Adipose tissue (tissue), 3 donors: ENCODE measurements around the gene PPP2R3A. TPM values are rescaled to one million over a fixed set of nuclear protein-coding genes. Genes with fewer than 3 reads are reported as not detected.
"Not testable (repeated sequence)": the region's sequence is repeated elsewhere in the genome, so short reads cannot be mapped to it uniquely, and the experiment has no call there.

ENCODE experiments used
- H3K27ac ChIP-seq: one replicate; pipeline ENCODE4 v1.5.1; 2013; ENCODE audit warnings: low read depth, low read length
- WGBS, 3 donors: extraction: QIAGEN DNeasy Blood & Tissue Kit; methylation state at CpG; one replicate each; pipeline ENCODE4 v1.1.7; 2013; 5-methylcytosine and 5-hydroxymethylcytosine counted together
- polyA plus RNA-seq, 3 donors: library from polyadenylated mRNA; stranded (reverse); fragments of 200-250 nt; gene quantifications; one replicate each; pipeline ENCODE4 v1.2.3, GENCODE V29; 2013
- donor health status: healthy with polysubstance abuse.
- donor health status: Bipolar disorder and iron deficiency.
- donor health status: healthy.

PPP2R3A gene
- polyA plus RNA-seq, 3 donors: 1.7 to 3.1 (median 2.6) TPM

DNA sequence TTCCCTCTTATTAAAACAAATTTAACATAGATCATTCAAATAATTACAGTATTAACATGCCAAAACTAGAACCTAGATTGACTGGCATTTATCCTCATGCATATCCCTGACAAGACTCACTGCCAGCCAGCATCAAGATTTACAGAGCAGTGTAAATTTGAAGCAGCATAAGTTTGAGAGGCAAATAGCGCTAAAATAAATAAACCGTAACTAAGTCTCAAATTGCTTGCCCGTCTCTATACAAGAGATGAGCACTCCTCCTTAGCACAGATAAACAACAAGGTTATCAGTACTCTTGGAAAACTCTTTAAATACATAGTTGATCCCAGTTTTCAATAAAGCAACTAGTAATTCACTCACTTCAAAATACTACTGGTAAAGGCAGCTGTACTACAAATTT lies 201.0 kb downstream of the PPP2R3A start:
- 52 to 85% (median 80%) methylated on average over 3 of the region's 3 CpGs for WGBS, 3 donors
- no peak overlapping the region for H3K27ac ChIP-seq

DNA sequence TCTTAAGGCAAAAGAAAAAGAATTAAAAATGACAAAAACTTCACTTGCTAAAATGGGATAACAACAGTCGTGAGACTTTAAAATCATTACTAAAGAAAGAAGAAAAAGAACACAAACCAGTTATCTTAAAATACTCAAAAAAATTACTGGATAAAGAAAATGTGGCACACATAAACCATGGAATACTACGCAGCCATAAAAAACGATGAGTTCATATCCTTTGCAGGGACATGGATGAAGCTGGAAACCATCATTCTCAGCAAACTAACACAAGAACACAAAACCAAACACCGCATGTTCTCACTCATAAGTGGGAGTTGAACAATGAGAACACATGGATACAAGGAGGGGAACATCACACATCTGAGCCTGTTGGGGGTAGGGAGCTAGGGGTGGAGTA lies 202.7 kb downstream of the PPP2R3A start:
- WGBS, 3 donors: 94 to 99% (median 95%) methylated on average over 4 of the region's 4 CpGs
- H3K27ac ChIP-seq: not testable (repeated sequence)

DNA sequence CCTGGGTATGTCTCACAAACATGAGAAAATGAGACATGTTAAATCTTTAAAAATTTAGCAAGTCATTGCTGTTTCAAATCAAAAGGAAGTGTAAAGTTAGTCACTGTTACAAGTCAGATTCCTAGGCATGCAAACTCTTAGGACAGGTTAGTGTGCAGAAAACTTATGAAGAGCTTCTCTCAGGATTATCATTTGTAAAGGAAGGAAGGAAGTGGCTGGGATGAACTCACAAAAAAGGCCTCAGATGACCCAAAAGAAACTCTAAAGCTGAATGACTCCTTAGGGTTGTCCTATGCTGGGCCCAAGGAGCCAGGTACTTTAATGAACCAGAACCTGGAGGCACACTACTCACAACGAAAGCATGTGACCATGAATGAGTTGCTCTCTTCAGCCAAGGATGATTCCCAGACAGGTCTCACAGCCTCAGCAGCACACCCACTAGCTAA lies 205.6 kb downstream of the PPP2R3A start:
- no peak overlapping the region for H3K27ac ChIP-seq
- 52 to 65% (median 53%) methylated on average over 1 of the region's 1 CpG for WGBS, 3 donors

DNA sequence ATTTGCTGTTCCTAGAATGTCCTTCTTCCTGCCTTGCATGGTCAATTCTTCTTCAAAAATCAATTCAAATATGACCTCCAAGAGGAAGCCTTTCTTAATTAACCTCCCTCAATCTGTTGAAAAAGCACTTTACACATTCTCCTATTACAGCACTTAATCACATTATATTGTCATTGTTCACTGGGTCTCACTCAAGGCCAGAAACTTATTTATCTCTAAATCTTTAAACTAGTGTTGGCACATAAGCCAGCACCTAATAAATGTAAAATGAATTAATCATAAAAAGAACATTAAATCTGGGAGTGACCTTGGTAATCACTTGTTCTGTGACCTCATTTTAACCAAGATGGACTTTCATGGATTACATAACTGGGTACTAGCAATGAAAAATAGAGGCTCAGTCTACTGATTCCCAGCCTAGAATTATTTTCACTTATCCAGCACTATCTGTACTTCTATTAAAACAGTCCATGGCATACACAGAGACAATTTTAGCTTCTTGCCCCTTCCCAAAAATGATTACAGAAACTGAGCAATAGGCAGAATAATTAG lies 208.5 kb downstream of the PPP2R3A start:
- H3K27ac ChIP-seq: no peak overlapping the region

DNA sequence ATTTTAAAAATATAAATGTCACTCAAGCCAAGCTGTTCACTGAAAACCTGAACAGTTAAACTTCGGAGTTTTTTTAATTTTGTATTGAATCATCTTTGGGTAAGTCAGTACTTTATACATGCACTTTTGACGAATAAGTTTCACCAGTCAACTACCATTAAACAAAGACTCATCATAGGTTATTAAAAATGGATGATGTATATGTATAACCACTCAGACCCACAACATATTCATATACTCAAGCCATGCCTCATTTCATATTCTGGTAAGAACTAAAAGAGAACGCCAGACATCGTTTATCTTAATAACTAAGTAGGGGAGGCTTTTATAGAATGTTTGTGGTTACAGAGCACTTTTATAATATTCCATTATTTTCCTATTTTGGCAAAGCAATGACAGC lies 212.3 kb downstream of the PPP2R3A start:
- no peak overlapping the region for H3K27ac ChIP-seq
- WGBS, 3 donors: 64 to 71% (median 64%) methylated on average over 4 of the region's 4 CpGs

DNA sequence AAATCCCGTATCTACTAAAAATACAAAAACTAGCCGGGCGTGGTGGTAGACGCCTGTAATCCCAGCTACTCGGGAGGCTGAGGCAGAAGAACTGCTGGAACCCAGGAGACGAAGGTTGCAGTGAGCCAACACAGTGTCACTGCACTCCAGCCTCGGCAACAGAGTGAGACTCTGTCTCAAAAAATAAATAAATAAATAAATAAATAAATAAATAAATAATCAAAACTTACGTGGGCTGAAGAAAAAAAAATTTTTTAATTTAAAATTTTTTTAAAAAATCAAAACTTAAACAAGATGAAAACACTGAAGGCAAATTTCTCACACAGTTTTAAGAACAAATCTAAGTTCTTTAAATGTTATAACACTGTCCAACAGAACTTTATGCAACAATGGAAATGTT lies 216.2 kb downstream of the PPP2R3A start:
- WGBS, 3 donors: 88 to 92% (median 89%) methylated on average over 8 of the region's 8 CpGs
- H3K27ac ChIP-seq: no peak overlapping the region

DNA sequence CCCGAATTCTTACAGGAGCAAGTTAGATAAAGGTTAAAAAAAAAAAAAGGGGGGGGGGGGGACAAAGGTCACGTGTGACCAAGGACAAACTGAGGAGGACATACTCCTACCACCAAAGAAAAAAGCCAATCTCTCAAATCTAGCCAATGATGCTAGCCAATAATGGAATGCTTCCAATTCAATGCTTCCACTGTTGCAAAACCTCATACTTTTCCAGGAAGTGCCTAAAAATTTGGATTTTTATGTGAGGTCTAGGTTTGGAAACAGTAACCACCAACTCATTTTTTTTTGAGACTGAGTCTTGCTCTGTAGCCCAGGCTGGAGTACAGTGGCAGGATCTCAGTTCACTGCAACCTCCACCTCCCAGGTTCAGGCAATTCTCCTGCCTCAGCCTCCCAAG lies 219.2 kb downstream of the PPP2R3A start:
- WGBS, 3 donors: 35 to 68% (median 63%) methylated on average over 2 of the region's 2 CpGs
- H3K27ac ChIP-seq: no peak overlapping the region

DNA sequence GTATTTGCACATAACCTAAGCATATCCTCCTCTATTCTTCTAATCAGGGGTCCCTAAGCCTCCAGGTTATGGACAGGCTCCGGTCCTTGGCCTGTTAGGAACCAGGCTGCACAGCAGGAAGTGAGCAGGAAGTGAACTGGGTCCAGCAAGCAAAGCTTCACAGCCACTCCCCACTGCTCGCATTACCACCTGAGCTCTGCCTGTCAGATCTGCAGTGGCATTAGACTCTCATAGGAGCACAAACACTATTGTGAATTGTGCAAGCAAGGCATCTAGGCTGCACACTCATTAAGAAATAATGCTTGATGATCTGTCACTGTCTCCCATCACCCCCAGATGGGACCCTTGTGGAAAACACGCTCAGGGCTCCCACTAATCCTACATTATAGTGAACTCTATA lies 220.8 kb downstream of the PPP2R3A start:
- 43 to 52% (median 49%) methylated on average over 3 of the region's 3 CpGs for WGBS, 3 donors
- no peak overlapping the region for H3K27ac ChIP-seq

DNA sequence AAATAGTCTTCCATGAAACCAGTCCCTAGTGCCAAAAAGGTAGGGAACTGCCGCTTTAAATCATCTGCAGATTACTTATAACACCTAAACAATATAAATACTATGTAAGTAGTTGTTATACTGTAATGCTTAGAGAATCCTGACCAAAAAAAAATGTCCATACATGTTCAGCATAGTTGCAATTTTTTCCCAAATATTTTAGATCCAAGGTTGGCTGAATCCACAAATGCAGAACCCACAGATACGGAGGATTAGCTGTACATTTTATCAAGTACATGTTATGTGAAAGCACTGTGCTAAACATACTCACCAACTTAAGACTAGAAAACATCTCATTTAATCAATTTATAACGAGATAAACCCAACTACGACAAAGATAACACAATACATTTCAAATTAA lies 221.3 kb downstream of the PPP2R3A start:
- 64 to 74% (median 71%) methylated on average over 4 of the region's 4 CpGs for WGBS, 3 donors
- no peak overlapping the region for H3K27ac ChIP-seq

DNA sequence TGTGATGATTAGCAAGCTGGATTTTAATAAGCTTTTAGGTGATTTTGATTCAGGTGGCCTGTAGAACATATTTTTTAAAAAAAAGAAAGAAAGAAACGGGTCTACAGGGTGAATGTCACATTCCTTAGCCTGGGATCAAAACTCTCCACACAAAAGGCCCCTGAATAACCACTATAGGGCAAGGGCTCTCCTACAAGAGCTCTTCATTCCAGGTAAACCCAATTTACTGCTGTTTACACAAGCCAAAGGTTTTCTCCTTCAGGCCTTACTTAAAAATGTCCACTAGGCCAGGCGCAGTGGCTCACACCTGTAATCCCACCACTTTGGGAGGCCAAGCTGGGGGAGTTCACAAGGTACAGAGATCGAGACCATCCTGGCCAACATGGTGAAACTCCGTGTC lies 222.3 kb downstream of the PPP2R3A start:
- no peak overlapping the region for H3K27ac ChIP-seq
- 68 to 79% (median 78%) methylated on average over 4 of the region's 4 CpGs for WGBS, 3 donors

DNA sequence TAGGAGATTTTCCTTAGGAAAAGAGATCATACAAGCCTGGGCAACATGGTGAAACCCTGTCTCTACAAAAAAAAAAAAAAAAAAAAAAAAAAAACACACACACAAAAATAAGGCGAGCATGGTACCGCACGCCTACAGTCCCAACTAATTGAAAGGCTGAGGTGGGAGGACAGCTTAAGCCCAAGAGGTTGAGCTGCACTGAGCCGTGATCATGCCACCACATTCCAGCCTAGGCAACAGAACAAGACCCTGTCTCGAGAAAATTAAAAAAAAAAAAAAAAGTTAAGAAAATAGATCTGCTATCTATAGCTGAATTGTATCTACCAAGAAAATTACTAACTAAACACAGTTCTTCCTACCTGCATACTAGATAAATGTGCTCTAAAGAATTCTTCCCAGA lies 223.5 kb downstream of the PPP2R3A start:
- no peak overlapping the region for H3K27ac ChIP-seq
- 85 to 87% (median 86%) methylated on average over 5 of the region's 5 CpGs for whole genome bisulfite sequencing, 3 donors

DNA sequence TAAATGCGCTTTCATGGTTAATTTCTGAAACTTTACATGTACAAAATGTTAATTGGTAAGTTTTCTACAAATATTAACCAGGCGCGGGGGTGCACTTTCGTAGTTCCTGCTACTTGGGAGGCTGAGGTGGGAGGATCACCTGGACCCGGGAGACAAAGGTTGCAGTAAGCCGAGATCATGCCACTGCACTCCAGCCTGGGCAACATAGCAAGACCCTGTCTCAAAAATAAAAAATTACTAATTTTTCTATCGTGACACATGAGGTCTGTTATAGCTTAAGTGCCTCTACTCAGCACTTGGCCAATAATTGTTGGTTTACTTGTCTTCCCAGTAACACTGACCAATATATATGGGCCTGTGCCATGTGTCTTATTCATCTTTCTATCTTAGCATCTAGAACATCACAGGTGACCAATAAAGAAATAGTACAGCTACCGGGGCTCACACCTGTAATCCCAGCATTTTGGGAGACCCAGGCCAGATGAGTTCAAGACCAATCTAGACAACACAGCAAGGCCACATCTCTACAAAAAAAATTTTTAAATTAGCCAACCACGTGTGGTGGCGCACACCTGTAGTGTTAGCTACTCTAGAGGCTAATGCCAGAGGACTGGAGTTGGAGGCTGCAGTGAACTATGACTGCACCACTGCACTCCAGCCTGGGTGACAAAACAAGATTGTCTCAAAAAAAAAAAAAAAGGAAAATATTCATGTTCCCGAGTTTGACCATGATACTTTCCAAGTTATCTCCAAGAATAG lies 224.5 kb downstream of the PPP2R3A start:
- 90 to 93% (median 92%) methylated on average over 11 of the region's 11 CpGs for WGBS, 3 donors

DNA sequence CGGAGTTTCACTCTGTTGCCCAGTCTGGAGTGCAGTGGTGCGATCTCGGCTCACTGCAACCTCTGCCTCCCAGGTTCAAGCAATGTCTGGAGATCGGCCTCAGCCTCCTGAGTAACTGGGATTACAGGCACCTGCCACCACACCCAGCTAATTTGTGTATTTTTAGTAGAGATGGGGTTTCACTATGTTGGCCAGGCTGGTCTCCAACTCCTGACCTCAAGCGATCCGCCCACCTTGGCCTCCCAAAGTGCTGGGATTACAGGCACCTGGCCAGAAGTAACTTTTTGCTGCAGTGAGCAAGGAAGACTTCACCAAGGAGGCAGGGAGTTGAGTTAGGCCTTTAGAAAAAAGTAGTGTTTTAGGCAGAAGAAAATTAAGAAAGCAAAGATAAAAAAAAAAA lies 226.7 kb downstream of the PPP2R3A start:
- 27 to 31% (median 29%) methylated on average over 6 of the region's 6 CpGs for WGBS, 3 donors

More for the DNA sequence above, 224.5 kb downstream of the PPP2R3A start:
- no peak overlapping the region for H3K27ac ChIP-seq

DNA sequence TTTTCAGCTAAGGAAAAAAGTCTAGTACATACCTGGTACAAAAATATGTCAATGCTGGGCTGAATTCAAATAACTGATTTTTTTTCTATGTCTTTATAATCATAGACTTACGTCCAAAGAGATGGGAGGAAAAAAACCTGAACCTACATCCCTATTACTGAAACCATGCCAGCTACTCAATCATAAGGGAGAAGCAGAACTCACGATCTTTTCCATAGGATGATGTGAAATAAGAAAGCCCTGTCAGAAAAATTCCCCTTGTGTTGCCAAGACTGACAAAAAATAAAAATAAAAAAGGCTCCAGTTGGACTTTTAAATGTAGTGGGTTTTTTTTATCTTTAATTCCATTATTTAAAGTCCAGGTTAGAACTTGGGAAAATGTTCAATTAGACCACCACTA lies 227.3 kb downstream of the PPP2R3A start:
- WGBS, 3 donors: 0 to 3% (median 2%) methylated on average over 2 of the region's 2 CpGs
- no peak overlapping the region for H3K27ac ChIP-seq

More for the DNA sequence above, 226.7 kb downstream of the PPP2R3A start:
- not testable (repeated sequence) for H3K27ac ChIP-seq

DNA sequence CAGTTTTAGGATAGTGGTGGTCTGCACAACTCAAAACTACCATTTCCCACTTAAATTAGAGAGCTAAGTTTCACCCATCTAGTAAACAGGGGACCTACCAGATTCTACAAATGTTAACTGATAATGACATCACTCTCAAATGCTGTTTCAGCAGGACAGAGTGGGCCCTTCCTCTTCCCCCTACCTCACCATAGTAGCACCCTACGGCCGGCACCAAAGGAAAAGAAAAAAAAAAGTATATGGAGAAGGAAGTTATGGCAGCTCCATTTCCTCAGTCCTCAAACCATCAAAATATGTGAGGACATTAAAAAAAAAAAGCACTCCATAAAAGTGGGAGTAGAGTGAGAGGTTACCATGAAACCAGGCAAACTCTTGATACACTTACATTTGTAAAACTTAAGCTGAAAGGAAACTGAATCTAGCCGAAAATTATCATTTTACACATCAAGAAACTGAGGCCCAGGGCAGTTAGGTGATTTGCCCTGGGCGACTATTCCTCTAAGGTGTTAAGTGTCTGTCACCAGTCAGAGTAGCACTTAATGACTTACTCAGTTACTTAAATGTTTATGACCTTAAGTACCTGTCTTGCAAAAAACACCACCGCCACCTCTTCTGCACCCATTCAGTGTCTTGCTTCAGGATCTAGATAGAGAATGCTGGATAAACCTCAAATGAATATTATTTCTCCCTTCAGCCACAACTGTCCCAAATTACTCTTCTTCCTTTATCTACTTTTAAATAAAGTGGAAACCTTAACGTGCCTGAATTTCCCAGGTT lies 227.9 kb downstream of the PPP2R3A start:
- no peak overlapping the region for H3K27ac ChIP-seq
- 0 to 3% (median 2%) methylated on average over 6 of the region's 6 CpGs for WGBS, 3 donors

DNA sequence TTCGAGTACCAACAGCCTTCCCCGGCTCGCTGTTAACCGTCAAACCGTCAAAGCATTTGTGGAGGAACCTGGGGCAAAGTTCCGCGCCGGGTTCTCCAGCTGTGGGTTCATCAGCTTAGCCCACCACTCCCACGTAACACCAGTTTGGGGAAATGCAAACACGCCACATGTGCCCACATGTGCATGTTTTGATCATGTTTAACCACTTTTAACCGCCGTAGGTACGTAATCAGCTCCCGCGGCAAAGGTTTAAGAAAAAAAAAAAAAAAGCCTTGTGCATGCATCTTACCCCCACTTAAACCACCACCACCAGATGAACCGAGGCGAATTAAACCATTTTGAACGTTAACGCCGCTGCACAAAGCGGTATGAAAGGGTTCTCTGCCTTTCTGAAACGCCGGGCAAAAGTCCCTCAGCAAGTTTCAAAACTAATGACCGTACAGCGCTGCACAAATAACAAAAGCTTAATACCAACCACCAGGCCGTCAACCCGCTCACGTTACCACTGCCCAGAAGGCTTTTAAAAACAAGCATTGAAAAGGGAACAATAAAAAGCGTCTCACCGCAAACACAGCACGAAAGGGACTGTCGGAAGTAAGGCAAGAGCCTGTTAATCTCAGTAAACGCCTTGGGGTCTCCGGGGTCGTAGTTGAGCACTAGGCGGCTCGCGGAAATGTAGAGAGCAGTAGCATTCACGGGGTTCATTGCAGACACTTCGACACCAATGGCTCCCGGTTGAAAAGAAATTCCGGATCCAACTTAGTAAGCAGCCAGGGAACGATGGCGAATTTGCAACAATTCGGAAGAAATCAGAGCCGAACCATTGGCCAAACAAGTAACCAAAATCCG lies 229.1 kb downstream of the PPP2R3A start:
- peak overlapping the region; percentile 95 for H3K27ac ChIP-seq
- 0 to 1% (median 0%) methylated on average over 47 of the region's 47 CpGs for WGBS, 3 donors

DNA sequence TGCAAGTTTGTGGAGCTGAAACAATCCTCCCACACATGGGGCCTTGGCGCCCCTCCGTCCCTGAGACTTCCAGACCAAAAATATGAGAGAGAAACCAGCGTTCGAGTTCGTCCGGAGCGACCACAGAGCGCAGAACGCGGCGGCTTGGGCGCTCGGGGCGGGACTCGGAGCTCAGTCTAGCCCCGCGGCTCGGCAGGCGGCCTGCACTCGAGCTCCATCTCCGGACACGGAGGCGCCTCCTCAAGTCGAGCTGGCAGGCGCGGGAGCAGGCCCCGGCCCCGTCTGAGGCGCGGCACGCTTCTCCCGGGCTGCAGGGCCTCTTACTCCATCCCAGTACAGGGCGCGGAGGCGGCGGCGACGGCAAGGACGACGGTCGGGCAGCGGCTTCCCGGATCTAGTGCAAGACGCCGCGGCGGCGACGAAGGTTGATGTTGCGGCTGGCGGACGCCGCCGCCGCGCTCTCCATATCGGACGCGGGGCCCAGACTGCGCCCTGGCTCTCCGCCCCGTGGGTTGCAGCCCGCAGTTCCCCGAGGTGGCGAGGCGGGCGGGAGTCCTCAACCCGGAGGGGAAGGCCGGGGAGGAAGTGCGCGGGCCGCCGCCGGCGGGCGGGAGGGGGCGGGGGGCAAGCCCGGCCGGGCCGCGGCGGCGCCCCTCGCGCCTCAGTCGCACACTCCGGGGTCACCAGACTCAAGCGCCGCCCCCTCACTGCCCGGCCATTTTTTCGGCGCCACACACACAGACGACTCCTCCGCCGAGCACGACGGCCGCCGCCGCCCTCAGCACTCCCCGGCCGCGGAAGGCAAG lies 229.9 kb downstream of the PPP2R3A start:
- 0 to 1% (median 0%) methylated on average over 84 to 103 of the region's 103 CpGs for WGBS, 3 donors
- H3K27ac ChIP-seq: peak overlapping the region; percentile 95

DNA sequence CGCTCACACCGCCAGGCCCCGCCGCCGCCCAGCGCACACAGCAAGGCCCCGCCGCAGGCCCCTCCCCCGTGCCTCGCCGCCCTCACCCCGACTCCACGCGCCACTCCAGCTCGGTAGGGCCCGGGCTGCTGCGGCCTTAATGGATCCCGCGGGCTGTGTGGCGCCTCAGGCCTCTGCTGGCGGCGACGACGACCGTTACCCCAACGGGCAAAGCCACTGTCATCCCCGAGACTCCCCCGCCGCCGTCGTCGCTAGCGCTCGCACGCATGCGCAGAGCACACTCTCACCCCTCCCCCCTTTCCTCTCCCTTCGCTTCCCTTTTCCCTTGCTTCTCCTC lies 230.5 kb downstream of the PPP2R3A start, which contains the start of gene MSL2:
TSS of gene MSL2 (minus strand) at position 272 of the 337 bp plus-strand sequence. CDS start 1,222 bp downstream, outside the sequence.
- peak within 1 kb of the TSS; percentile 95 for H3K27ac ChIP-seq
- 0 to 2% (median 1%) methylated on average over 36 to 37 of the region's 37 CpGs for WGBS, 3 donors
